OCI-LY3 (cell line): ENCODE results near the gene SLC6A12.

Experiments used
- H2AFZ ChIP-seq: fragments of 200-600, 300-600 bp; shearing (Covaris generic); 2 replicates; pipeline ENCODE4 v1.6.0; 2014; ENCODE audit warnings: antibody characterized with exemption, low read depth, low read length
- H3K27ac ChIP-seq: fragments of 200-600, 300-600 bp; sonication (generic); 2 replicates; pipeline ENCODE4 v1.5.1; 2014; ENCODE audit warnings: mild to moderate bottlenecking, low read length, moderate library complexity, mixed read lengths
- H3K27me3 ChIP-seq: fragments of 200-600, 300-600 bp; sonication (generic); 2 replicates; pipeline ENCODE4 v1.6.1; 2014; ENCODE audit warnings: low read depth, low read length, mixed read lengths
- H3K36me3 ChIP-seq: fragments of 200-600, 300-600 bp; sonication (generic); replicated peaks from 2 replicates; pipeline ENCODE3; 2014; ENCODE audit warnings: low read depth, low read length, mixed read lengths
- H3K4me1 ChIP-seq: fragments of 300-600, 200-600 bp; sonication (generic); 2 replicates; pipeline ENCODE4 v1.6.1; 2014; ENCODE audit warnings: low read length, mixed read lengths
- H3K4me2 ChIP-seq: fragments of 200-600, 300-600 bp; sonication (generic); 2 replicates; pipeline ENCODE4 v1.6.1; 2014; ENCODE audit warnings: low read length, mixed read lengths
- H3K4me3 ChIP-seq: fragments of 300-600, 200-600 bp; sonication (generic); 2 replicates; pipeline ENCODE4 v1.5.1; 2014; ENCODE audit warnings: antibody characterized with exemption, mild to moderate bottlenecking, low read length, moderate library complexity
- H3K79me2 ChIP-seq: fragments of 300-600, 200-600 bp; shearing (Covaris generic); 2 replicates; pipeline ENCODE4 v1.6.1; 2014; ENCODE audit warnings: mild to moderate bottlenecking, low read length, mixed read lengths
- H3K9ac ChIP-seq: fragments of 300-600, 200-600 bp; shearing (Covaris generic); 2 replicates; pipeline ENCODE4 v1.6.0; 2014; ENCODE audit warnings: mild to moderate bottlenecking, low read length, moderate library complexity
- H3K9me3 ChIP-seq: fragments of 200-600, 300-600 bp; shearing (Covaris generic); 2 replicates; pipeline ENCODE4 v1.6.1; 2014; ENCODE audit warnings: low read length, mixed read lengths; ENCODE audit not compliant: insufficient read depth
- H4K20me1 ChIP-seq: fragments of 200-600, 300-600 bp; sonication (generic); 2 replicates; pipeline ENCODE4 v1.6.1; 2016; ENCODE audit warnings: low read length, mixed read lengths; ENCODE audit not compliant: insufficient read depth
- CTCF ChIP-seq: fragments of 200-600, 300-600 bp; sonication (generic); IDR thresholded peaks from 2 replicates; pipeline ENCODE4 v1.5.1; 2014; ENCODE audit warnings: antibody characterized with exemption, low read length, low read depth
- EZH2phosphoT487 ChIP-seq: fragments of 200-600 bp; shearing (Covaris generic); IDR thresholded peaks from 2 replicates; pipeline ENCODE4 v1.6.1; 2018; ENCODE audit warnings: antibody characterized with exemption, mixed run types, low read depth

Gene SLC6A12

GRCh38 chr12:171743-172676, 41.9 kb downstream of the SLC6A12 start:
- TF ChIP-seq EZH2phosphoT487 (no peak), CTCF (no peak)
- Histone ChIP-seq H3K4me2 (no peak overlapping the region), H3K79me2 (no peaks in the 10 kb centered on the region), H2AFZ (no peak overlapping the region), H3K4me1 (no peaks in the 10 kb centered on the region), H3K4me3 (no peak overlapping the region), H3K9me3 (no peaks in the 10 kb centered on the region), H4K20me1 (no peaks in the 10 kb centered on the region), H3K36me3 (no peaks in the 10 kb centered on the region), H3K27me3 (no peaks in the 10 kb centered on the region), H3K27ac (no peak overlapping the region), H3K9ac (no peak overlapping the region)

- H3K9me3 ChIP-seq, result no peaks in the 10 kb centered on the region
- no peaks in the 10 kb centered on the region for H3K79me2 ChIP-seq
- no peaks in the 10 kb centered on the region for H3K36me3 ChIP-seq
- H3K4me2 ChIP-seq, result no peak overlapping the region
- no peaks in the 10 kb centered on the region for H4K20me1 ChIP-seq
- H3K9ac ChIP-seq, result no peak overlapping the region
- no peak overlapping the region for H3K4me3 ChIP-seq
- no peak overlapping the region for H2AFZ ChIP-seq
- no peak for TF ChIP-seq CTCF
- no peak for TF ChIP-seq EZH2phosphoT487
- H3K27ac ChIP-seq, result no peak overlapping the region
- H3K27me3 ChIP-seq, result no peaks in the 10 kb centered on the region
- H3K4me1 ChIP-seq, result no peaks in the 10 kb centered on the region
Measured at GRCh38 chr12:171276-171675, 42.7 kb downstream of the SLC6A12 start.

DNA sequence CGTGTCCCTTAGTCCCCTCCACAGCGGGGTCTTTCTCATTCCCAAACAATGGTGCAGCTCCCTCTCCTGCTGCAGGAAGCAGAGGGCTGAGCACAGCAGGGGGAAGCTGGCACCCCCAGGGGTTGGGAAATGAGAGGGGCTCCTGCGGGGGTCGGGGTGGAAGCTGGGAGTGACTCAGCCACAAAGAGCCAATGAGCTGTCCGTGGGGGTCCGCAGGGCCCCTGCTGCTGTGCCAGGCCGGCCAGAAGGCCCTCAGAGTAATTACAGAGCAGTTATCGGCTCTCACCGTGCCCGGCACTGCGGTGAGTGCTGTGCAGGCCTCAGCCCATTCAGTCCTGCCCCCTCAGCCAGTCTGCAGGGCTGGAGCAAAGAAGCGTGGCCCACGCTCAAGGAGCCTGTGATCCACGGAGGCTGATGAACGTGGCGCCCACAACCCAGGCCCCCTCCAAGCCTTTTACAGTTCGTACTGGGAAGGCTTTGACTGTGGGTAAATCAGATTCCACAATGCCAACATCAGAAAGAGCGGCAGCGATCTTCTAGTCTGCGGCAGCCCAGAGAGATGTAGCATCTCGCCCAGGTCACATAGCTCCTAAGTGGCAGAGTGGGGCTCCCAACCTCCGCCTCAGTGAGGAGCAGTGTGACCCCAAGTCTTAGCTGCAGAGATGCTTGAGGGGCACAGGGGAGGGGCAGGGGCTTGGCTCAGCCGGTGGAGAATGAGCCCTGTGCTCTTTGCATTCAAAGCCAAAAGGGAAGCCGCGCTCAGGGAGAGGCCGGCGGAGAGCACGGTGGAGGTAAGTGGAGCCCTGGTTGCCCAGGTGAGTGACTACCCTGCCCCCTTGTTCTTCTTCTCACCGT, 43.4 kb downstream of the SLC6A12 start:
- Histone ChIP-seq H2AFZ (no peak overlapping the region), H3K9me3 (no peaks in the 10 kb centered on the region), H3K4me1 (no peaks in the 10 kb centered on the region), H3K4me3 (no peak overlapping the region), H3K4me2 (no peak overlapping the region), H3K27me3 (no peaks in the 10 kb centered on the region), H3K9ac (no peak overlapping the region), H3K79me2 (no peaks in the 10 kb centered on the region), H4K20me1 (no peaks in the 10 kb centered on the region), H3K36me3 (no peaks in the 10 kb centered on the region), H3K27ac (no peak overlapping the region)
- no peak for TF ChIP-seq EZH2phosphoT487
- TF ChIP-seq CTCF, result no peak
